Erythroblast (primary cell): ENCODE data around the gene PGK2.

Source experiments
- GATA1 ChIP-seq: IDR thresholded peaks from 2 replicates; pipeline ENCODE4 v1.6.1; 2011; ENCODE audit warnings: low read depth, mild to moderate bottlenecking, control low read depth, low read length, moderate library complexity
- POLR2A ChIP-seq: IDR thresholded peaks from 2 replicates; pipeline ENCODE4 v1.6.1; 2011; ENCODE audit warnings: mild to moderate bottlenecking, low read length

- TF ChIP-seq POLR2A (no peak), GATA1 (no peak)
Observed at GRCh38 chr6:49782725-49783124, 4.4 kb downstream of the PGK2 start.
